ENCODE measurements around the gene MAP4K2.
"Not testable (repeated sequence)": the region's sequence is repeated elsewhere in the genome, so short reads cannot be mapped to it uniquely, and the experiment has no call there.

Gene MAP4K2

DNA sequence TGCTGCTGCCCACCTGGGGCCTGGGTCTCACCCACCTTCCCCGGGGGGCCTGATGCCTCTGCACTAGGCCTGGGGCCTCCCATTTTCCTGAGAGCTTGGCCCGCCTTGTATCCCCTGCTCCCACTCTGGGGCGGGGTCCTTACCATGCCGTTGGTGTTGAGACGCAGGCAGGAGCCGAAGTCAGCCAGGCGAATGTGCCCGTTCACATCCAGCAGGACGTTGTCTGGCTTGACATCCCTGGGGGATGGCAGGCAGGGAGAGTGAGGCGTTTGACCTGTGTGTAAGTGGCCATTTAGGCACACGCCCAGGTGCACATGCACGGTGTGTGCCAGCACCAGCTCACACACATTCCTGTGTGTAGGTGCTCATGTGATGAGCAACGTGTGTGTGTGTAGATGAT is 36.3 kb upstream of the MAP4K2 start:
- in situ Hi-C loops (cut with HindIII; ENCODE audit: low sequenced_read_pairs): no loop called here

DNA sequence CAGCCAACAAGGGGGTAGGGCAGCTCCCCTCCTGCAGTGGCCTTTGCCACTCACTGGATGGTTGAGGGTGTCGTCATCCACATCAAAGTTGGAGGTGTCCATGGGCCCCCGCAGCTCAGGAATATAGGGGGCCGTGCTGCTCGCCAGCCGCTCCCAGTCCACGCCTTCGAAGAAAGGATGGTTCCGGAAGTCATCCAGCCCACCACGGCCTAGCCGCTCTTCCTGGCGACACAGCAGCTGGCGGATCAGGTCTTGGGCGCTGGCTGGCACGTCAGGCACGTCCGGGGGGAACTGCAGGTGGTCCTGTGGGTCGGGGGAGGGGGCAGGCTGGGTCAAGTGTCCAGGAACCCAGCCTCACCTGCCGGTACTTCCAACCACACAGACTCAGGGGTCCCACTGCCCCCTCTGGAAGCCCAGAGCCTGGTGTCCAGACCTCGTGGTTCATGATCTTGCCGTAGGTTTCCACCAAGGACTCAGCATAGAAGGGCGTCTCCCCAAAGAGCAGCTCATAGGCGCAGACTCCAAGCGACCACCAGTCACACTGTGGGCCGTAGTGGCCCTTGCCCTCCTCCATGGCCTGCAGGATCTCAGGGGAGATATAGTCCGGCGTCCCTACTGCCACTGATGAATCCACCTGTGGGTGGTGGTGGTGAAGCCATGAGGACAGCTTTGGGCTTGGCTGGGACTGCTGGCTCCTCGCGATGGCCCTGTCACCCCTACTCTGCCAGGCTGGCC is 35.8 kb upstream of the MAP4K2 start:
- in situ Hi-C loops (cut with HindIII; ENCODE audit: low sequenced_read_pairs): no loop called here

DNA sequence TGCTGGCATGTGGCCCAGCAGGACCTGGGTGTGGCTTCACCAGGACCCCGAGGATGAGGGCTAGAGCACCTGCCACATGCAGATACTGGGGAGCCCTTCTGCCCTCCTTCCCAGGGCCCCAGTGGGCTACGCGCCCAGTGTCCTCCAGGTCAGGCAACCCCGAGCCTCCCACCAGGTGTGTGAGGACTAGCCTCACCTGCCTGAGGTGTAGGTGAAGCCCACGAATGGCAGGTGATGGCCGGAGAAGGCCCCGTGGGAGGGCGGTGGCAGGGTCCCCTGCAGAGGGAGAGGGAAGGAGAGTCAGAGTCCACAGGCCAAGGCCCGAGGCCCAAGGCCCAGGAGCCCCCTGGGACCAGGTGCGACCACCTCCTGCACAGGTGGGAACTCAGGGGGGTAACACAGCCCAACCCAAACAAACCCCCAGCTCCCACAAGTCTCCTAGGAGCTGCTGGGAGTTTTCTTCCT is 34.9 kb upstream of the MAP4K2 start:
- in situ Hi-C loops (cut with HindIII; ENCODE audit: low sequenced_read_pairs): no loop called here

DNA sequence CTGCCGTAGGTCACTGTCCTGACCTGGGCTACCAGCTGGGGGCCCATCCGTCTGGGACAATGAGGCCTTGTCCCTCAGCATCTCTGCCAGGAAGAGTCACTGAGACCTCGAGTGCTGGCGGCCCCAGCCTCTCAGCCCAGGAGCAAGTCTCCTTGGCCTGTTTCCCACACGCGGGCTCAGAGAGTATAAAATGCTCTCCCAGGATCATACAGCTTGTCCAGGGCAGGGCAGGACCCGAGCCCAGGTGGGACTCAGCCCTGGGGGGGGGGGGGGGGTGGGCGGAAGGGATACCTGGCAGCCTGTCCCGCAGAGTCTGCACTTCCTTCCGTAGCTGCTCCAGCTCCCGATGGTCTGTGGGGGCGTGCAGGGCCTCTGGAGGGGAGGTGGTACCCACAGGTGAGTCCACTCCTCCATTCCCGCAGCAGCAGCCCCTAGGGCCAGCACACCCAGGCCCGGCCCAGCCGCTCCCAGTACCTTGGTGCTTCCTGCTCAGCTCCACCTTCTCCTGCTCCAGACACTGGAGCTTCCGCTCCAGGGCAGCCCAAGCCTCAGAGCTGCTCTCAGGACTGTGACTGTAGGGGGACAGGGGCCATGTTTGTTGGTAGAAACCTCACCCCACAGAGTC is 33.5 kb upstream of the MAP4K2 start:
- in situ Hi-C loops (cut with HindIII; ENCODE audit: low sequenced_read_pairs): no loop called here

DNA sequence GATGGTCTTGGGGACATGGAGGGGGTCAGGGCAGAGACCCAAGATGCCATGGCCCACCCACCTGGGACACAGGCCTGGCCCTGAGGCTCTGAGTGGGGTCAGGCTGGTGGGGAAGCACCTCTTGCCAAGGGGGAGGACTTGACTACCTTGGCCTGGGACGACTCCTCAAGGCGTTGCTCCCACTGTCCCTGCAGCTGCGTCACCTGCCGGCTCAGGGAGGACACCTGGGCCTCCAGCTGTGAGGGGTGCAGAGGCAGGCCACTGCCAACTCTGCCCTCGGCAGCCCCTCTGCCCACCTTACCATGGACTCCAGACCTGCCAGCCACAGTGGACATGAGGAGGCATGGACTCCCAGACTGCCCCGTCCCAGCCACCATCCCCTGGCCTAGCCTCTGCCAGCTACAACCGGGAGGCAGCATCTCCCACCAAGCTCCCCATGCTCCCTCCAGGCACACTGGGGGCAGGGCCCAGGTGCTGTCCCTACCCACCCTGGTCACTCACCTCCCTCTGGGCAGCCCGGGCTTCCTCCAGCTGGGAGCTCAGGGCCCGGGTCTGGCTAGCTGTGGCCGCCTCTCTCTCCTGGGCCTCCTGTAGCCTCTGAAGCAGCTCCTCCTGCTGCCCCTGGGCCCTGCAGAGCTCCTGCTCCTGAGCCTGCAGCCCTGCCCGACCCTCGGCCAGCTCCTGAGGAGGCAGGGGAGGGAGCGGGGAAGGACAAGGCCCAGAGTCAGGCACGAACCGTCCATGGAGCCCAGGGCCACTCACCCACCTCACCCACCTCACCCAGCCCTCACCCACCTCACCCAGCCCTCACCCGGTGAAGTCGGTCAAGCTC is 32.8 kb upstream of the MAP4K2 start:
- in situ Hi-C loops (cut with HindIII; ENCODE audit: low sequenced_read_pairs): no loop called here

DNA sequence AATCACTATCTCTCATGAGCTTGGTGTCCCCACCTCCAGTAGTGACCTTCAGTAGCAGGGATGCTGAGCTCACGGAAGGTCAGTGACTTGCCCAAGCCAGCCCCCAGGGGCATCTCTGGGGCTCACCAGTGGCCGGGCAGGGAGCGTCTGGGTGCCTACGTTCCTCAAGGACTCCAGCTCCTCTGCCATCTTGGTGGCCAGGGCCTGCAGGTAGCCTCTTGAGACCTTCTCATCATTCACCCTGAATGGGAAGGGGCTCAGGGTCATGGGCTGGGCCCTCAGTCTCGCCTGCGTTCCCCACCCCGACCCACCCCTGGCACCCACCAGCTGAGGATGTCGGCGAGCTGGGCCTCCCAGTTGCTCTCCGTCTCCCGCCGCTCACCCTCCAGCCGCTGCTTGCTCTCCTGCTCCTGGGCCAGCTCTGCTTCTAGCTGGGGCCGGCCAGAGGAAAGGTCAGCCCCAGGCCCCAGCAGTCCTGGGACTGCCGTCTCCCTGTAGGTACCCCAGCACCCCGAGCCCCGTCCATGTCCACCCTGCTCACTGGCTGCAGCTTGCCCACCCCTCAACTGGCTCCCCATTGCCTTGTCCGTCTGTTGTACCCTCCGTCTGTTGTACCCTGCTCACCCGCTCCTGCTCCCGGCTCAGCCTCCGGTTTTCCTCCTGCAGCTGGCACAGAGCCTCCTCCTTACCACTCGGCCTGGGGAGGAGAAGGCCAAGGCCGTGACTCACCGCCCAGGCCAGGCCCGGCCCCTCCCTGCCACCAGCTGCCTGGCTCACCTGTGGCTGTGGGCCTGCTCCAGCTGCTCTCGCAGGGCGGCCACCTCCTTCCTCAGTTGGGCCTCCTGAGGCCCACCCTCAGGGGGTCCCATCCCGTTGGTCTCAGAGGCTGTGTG is 32.0 kb upstream of the MAP4K2 start:
- in situ Hi-C loops (cut with HindIII; ENCODE audit: low sequenced_read_pairs): no loop called here

DNA sequence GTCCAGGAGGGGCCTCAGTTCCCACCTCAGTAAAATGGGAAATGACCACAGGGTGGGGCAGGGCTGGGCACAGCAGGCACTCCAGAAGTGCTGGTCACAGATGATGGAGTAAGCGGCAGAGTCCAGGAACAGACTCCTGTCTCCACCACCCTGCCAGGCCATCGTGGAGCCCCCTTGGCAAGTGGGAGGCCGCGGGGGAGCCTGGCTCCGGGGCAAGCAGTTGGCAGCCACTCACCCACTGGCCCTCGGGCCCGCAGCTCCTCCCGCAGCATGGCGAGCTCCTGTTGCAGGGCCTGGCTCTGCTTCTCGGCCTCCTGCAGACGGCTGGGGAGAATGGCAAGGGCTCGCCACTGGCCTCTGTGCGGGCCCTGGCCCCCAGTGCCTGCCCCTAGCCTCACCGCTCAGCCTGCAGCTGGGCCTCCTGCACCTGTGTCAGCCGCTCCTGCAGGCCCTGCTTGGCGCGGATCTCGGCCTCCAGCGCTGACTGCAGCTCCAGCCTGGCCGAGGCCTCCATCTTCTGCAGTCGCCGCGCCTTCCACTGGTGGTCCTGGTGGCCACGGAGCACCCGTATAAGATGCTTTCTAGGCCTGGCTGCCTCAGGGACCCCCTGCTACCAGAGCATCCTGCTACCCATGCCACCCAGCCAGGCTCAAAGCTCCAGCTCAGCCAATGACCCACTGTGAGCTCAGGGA is 31.2 kb upstream of the MAP4K2 start:
- in situ Hi-C loops (cut with HindIII; ENCODE audit: low sequenced_read_pairs): no loop called here

DNA sequence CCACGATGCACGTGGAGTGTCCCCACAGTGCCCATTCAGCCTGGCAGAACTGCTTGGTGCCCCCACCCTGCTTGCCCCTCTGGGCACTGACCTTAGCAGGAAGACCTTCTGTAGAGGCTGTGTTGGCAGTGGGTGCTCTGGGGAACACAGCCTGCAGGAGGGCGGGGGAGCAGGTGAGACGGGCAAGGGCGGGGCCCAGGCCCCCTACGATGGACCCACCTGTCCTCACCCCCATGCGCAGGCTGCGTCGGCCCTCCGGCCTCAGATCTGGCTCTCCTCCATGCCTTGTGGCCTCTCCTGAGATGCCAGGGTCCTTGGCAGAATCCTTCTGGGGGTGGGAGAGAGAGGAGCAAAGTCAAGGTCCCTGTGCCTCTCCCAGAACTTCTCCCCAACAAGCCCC is 30.5 kb upstream of the MAP4K2 start:
- in situ Hi-C loops (cut with HindIII; ENCODE audit: low sequenced_read_pairs): no loop called here

DNA sequence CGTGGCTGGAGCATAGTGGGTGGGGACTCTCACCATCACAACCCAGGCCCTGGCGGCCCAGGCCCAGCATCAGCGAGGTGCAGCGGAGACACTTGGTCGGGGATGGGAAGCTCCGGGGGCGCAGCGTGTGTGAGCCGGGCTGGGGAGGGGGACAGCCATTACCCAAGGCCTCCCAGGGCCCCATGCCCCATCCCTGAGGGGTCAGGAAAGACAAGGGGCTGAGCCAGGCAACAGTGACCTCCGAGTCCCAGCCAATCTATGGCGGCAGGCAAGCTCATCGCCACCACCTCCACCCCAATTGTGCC is 30.1 kb upstream of the MAP4K2 start:
- in situ Hi-C loops (cut with HindIII; ENCODE audit: low sequenced_read_pairs): no loop called here

DNA sequence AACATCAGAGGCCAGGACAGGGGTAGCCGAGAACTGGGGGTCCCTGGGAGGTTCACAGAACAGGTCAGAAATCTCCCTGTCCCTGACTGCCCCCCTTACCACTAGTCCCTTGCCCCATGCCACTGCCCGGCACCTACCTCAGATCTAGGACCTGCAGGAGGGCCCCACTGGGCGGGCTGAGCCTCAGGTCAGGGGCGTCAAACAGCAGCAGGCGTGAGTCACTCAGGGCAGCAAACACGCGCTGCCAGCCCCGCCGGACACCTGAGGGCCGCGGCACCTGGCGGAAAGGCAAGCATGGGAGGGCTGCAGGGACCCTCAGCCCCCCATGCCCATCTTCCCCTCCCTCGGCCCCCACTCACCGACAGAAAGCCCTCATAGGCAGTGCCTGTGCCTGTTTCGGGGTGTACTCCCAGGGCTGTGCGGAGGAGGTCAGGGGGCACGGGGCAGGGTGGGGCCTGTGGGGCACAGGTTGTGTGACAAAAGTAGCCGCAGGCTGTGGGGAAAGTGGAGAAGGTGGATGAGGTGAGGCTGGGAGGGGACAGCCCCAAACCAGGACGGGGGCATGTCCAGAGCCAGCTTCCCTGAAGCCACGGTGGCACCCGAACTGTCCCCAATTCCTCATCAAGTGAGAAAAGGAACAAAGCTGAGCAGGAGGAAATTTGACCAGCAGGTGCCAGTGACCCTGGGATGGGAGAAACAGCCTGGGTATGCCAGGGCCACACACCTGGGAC is 29.6 kb upstream of the MAP4K2 start:
- in situ Hi-C loops (cut with HindIII; ENCODE audit: low sequenced_read_pairs): no loop called here

DNA sequence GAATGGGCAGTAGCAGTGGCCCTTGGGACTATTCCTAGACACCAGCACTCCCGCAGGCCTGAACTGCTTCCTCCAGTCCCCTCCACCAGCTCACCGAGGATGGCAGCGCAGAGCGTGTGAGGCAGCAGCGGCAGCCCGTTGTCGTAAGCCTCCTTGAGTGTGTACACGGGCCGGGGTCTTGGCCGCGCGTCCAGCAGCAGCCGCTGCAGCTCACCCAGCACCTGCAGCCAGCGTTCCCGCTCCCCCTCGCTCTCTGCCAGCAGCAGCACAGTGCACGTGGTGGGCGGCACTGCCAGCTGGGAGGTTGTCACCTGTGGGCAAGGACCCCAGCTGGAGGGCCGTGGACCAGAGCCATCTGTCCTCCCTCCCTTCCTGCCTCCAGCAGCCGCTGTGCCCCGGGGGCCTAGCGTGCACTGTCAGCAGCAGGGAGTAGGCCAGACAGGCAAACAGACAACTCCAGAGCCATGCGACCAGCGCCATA is 28.4 kb upstream of the MAP4K2 start:
- in situ Hi-C loops (cut with HindIII; ENCODE audit: low sequenced_read_pairs): no loop called here

DNA sequence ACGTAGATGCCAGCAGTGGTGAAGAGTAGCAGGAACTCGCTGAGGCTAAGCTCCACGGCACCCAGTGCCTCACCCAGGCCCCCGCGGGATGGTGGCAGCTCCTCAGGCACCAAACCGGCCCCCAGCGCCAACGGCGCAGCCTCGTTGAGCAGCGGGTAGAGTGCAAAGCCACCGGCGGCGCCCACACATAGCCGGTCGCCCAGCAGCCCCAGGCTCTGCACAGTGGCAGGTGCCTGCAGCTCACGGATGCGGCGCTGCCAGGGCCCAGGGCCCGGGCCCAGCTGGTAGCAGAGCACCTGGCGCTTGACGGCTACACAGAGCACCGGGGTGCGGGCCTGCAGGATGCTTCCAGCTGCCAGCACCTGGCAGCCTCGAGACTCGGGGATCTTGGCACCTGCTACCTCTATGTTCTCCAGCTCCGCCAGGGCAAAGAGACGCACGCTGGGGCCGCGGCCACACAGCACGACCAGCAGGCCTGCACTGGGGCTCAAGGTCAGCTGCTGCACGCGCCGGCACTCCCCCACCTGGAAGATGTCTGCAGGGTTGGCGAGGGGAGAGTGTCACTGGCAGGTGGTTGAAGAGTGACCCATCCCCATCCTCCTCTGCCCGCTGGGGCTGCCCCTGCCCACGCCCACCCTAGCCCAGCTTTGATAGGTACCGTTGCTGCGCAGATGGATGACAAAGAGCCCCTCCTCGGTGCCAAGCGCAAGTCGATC is 26.7 kb upstream of the MAP4K2 start:
- in situ Hi-C loops (cut with HindIII; ENCODE audit: low sequenced_read_pairs): no loop called here

DNA sequence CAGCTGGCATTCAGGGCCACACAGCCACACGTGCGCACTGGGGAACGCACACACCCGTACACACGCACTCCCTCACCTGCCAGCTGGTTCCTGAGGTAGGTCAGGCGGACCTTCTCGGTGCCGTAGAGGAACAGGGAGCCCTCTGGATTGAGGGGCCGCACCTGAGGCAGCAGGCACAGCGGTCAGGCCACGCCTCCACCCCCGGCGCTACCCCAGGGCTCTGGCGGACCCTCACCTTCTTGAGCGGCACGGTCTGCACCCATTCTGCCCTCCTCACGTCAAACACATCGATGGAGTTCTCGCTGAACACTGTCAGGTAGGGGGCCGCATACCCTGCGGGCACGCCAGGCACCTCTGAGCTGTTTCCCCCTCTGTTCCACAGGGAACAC is 24.4 kb upstream of the MAP4K2 start:
- in situ Hi-C loops (cut with HindIII; ENCODE audit: low sequenced_read_pairs): no loop called here

DNA sequence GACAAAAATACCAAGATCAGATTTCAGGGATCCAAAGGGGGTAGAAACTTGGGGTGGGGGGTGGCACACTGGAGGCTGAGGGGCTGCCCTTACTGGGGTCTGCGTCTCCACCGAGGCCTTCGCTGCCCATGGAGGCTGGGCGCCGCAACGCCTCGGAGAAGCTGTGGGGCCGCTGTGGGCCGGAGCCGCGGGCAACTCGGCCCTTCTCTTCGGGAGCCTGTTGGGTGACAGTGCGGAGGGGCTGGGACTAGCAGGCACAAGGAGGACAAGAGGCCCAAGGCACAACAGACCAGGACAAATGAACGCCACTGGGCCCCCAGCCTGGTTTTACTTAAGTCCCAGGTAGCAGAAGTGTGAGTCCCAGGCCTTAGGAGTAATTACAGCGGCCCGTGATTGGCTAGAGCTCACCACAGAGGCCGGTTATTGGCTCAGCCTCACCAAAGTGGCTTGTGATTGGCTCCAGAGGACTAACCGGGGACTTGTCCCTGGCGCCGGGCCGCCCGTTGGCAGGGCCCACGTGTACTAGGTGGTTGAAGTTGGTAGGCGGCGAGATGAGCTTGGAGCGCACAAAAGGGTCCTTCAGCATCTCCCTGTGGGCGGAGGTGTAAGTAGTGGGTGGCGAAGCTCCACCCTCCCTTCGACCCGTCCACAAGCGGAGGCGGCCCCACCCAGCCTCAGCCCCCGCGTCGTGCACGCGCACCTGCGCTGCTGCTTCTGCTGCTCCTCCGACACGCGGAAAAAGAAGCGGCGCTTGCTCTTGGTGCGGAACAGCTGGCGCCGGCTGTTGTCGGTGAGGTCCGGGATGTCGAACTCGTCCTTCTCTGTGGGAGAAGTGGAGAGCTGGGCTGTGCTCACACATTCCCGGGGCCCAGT is 23.8 kb upstream of the MAP4K2 start:
- in situ Hi-C loops (cut with HindIII; ENCODE audit: low sequenced_read_pairs): no loop called here

DNA sequence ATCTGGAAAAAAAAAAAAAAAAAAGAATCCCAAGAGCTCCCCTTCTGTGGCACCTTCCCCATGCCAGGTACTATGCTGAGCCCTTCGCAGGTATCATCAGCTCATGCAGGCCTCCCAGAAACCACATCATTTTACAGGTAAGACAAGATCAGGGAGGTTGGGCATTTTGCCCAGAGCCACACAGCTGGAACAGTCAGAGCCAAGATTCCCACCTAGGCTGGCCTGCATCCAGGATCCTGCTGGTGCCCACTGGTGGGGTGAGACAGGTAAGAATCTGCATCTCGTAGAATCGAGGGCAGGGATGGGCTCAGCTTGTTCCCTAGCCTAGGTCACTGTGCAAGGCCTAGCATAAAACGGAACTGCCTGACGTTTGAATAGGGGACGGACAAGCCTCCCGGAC is 23.0 kb upstream of the MAP4K2 start:
- in situ Hi-C loops (cut with HindIII; ENCODE audit: low sequenced_read_pairs): no loop called here

DNA sequence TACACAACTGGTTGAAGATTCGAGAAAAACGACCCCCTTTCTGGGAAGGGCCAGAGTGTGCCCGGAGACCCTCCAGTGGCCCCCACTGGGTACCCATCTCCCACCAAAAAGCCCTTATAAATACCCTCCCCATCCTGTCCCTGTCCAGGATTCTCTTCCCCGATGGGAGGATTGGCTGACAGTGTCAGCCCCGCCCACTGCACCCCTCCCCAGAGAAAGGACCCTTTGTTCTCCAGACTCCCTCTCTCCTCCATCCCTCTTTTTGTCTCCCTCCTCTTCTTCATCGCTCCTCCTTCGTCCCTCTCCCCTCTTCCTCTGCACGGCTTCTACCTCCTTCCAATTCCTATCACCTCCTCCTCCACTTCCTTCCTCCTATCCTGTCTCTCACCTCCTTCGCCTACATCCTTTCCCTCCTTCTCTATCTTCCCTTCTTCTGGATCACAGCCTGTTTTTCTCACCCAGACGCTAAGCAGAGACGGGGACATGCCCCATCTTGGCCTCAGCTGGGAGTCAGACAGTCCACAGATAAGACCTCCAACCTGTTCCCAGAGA is 20.6 kb upstream of the MAP4K2 start:
- in situ Hi-C loops (cut with HindIII; ENCODE audit: low sequenced_read_pairs): no loop called here

DNA sequence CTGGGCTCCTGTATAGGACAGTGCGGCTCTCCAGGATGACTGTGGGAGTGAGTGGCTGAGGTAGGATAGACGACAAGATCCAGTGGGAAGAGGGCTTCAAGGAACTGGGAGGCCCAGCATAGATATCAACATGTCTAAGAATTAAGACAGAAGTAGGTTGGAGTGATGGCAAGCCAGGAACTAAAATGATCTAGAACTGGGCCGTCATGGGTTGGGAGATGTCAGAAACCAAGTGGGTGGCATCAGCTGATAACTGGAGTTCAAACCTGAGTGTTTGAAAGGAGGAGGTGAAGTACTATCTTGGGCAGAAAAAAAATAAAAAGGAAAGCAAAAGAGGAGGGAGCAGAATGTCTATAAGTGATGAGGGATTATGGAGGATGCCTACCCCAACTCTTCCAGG is 14.5 kb upstream of the MAP4K2 start:
- in situ Hi-C loops (cut with HindIII; ENCODE audit: low sequenced_read_pairs): no loop called here

DNA sequence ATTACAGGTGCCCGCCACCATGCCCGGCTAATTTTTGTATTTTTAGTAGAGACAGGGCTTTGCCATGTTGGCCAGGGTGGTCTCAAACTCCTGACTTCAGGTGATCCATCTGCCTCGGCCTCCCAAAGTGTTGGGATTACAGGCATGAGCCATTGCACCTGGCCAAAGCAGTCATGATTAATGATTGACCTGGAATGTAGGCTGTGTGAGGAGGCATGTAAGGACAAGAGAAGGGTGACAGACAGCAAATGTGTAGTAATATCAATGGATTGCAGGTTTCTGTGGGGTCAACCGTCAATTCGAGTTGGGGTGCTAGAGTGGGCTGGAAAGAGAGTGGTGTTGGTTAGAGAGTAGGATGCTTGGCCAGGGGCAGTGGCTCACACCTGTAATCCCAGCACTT is 12.4 kb upstream of the MAP4K2 start:
- in situ Hi-C loops (cut with HindIII; ENCODE audit: low sequenced_read_pairs): not testable (repeated sequence)
